Suprapubic skin (tissue), 4 donors: ENCODE data around the gene HELZ. TPM values are rescaled to one million over a fixed set of nuclear protein-coding genes. Genes with fewer than 3 reads are reported as not detected.
"Not testable (repeated sequence)": the region's sequence is repeated elsewhere in the genome, so short reads cannot be mapped to it uniquely, and the experiment has no call there.

Source experiments
- DNase-seq, 2 donors: peaks; one replicate each; pipeline ENCODE4 v3.0.0-alpha.2; 2019; ENCODE audit warnings: low spot score in 2 of 2
- H3K27ac ChIP-seq: fragments of 200-600 bp; sonication (generic); one replicate; pipeline ENCODE4 v1.5.1; 2019
- H3K27me3 ChIP-seq: fragments of 200-600 bp; sonication (generic); one replicate; pipeline ENCODE4 v1.5.1; 2019
- H3K36me3 ChIP-seq: fragments of 200-600 bp; sonication (generic); one replicate; pipeline ENCODE4 v1.5.1; 2019
- H3K4me1 ChIP-seq: fragments of 200-600 bp; sonication (generic); one replicate; pipeline ENCODE4 v1.5.1; 2019
- H3K4me3 ChIP-seq: fragments of 200-600 bp; sonication (generic); one replicate; pipeline ENCODE4 v1.5.1; 2019; ENCODE audit warnings: mild to moderate bottlenecking
- H3K9me3 ChIP-seq: fragments of 200-600 bp; sonication (generic); one replicate; pipeline ENCODE4 v1.5.1; 2019
- CTCF ChIP-seq, 2 donors: fragments of 200-600 bp in 1 of 2; fragments of 450-650 bp in 1 of 2; sonication (generic) in 1 of 2; IDR thresholded peaks; one replicate each; pipeline ENCODE4 v1.5.1; 2016 to 2019; ENCODE audit warnings: antibody characterized with exemption in 2 of 2, mild to moderate bottlenecking in 1 of 2, moderate library complexity in 1 of 2
- EP300 ChIP-seq: sonication (generic); formaldehyde crosslinking; IDR thresholded peaks from one replicate; pipeline ENCODE4 v1.6.1; 2017; ENCODE audit warnings: antibody characterized with exemption
- POLR2A ChIP-seq, 2 donors: fragments of 450-650 bp; IDR thresholded peaks; one replicate each; pipeline ENCODE4 v1.6.1; 2017; ENCODE audit warnings: antibody characterized with exemption in 2 of 2, mild to moderate bottlenecking in 2 of 2, moderate library complexity in 2 of 2
- POLR2AphosphoS5 ChIP-seq, 3 donors: sonication (generic); formaldehyde crosslinking; IDR thresholded peaks; one replicate each; pipeline ENCODE4 v1.6.1; 2017; ENCODE audit warnings: antibody characterized with exemption in 3 of 3
- WGBS: methylation state at CpG from one replicate; pipeline ENCODE4 v1.1.5; 2018; 5-methylcytosine and 5-hydroxymethylcytosine counted together
- total RNA-seq, 4 donors: library from RNA; depleted of rRNA; stranded (reverse); fragments of >200 nt; gene quantifications; one replicate each; pipeline ENCODE4 v1.1.0, GENCODE V29; 2016

The HELZ gene
- total RNA-seq, 4 donors from 2014 or later, result 30.9 to 88.5 (median 36.7) TPM

GRCh38 chr17:67095803-67096202 lies 149.2 kb downstream of the HELZ start:
- Histone ChIP-seq H3K4me3 (no peak overlapping the region), H3K27me3 (no peaks in the 10 kb centered on the region), H3K9me3 (no peaks in the 10 kb centered on the region), H3K27ac (no peak overlapping the region), H3K36me3 (no peaks in the 10 kb centered on the region), H3K4me1 (no peaks in the 10 kb centered on the region)
- WGBS, result 87% methylated on average over 1 of the region's 1 CpG
- no peak for TF ChIP-seq POLR2A (IDR thresholded peaks at IDR 0.05)
- no peak for TF ChIP-seq POLR2AphosphoS5 (IDR thresholded peaks at IDR 0.05)
- TF ChIP-seq CTCF (IDR thresholded peaks at IDR 0.05), result no peak
- TF ChIP-seq EP300, result no peak
- DNase-seq, result no peak

GRCh38 chr17:67095291-67095690 lies 149.7 kb downstream of the HELZ start:
- not testable (repeated sequence) for DNase-seq, H3K4me3 ChIP-seq, H3K27ac ChIP-seq, H3K36me3 ChIP-seq, H3K9me3 ChIP-seq, H3K4me1 ChIP-seq, H3K27me3 ChIP-seq
- 38% methylated on average over 1 of the region's 1 CpG for WGBS

- Histone ChIP-seq H3K36me3 (peaks cover 1% of the 10 kb centered on the region), H3K27me3 (no peaks in the 10 kb centered on the region), H3K4me1 (no peaks in the 10 kb centered on the region), H3K27ac (no peak overlapping the region), H3K4me3 (no peak overlapping the region), H3K9me3 (no peaks in the 10 kb centered on the region)
- 90% methylated on average over 2 of the region's 2 CpGs for WGBS
- no peak for TF ChIP-seq POLR2AphosphoS5 (IDR thresholded peaks at IDR 0.05)
- no peak for DNase-seq
Observed at GRCh38 chr17:67093348-67093747, 151.6 kb downstream of the HELZ start.

DNA sequence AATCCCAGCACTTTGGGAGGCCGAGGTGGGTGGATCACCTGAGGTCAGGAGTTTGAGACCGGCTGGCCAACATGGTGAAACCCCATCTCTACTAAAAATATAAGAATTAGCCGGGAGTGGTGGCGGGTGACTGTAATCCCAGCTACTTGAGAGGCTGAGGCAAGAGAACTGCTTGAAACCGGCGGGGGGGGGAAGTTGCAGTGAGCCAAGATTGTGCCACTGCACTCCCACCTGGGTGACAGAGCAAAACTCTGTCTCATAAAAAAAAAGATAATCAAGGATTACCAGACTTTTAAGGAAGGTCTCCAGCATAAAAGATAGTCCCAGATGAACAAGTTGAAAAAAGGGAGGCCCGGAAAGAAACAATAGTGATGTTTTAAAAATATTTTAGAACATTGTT lies 152.3 kb downstream of the HELZ start:
- not testable (repeated sequence) for H3K27ac ChIP-seq, H3K4me1 ChIP-seq, H3K27me3 ChIP-seq, H3K36me3 ChIP-seq, DNase-seq, H3K9me3 ChIP-seq, H3K4me3 ChIP-seq
- WGBS, result 96% methylated on average over 7 of the region's 7 CpGs

DNA sequence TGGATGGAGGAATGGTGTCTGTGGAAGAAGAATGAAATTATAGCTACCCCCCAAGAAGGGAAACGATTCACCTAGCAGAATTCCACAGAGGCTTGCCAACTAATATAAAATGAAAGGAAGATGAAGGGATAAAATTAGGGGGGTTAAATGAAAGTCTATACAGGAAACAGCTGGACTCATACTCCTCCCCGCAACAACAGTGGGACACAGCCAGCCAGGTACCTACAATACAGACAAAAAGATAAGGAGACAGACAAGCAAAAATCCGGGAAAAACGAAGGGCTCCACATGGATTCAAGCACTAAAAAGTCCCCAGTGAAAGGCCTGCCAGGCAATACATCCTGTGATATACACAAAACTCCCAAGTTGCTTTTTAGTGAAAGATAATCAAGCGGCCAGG lies 152.7 kb downstream of the HELZ start:
- H3K36me3 ChIP-seq, result peaks cover 3% of the 10 kb centered on the region
- no peak overlapping the region for H3K4me3 ChIP-seq
- no peaks in the 10 kb centered on the region for H3K9me3 ChIP-seq
- WGBS, result 90% methylated on average over 5 of the region's 5 CpGs
- no peaks in the 10 kb centered on the region for H3K4me1 ChIP-seq
- TF ChIP-seq POLR2AphosphoS5 (IDR thresholded peaks at IDR 0.05), result no peak
- TF ChIP-seq EP300, result no peak
- no peak for TF ChIP-seq CTCF (IDR thresholded peaks at IDR 0.05)
- no peak for TF ChIP-seq POLR2A (IDR thresholded peaks at IDR 0.05)
- no peak overlapping the region for H3K27ac ChIP-seq
- no peaks in the 10 kb centered on the region for H3K27me3 ChIP-seq
- DNase-seq, result no peak

GRCh38 chr17:67090341-67090740 lies 154.7 kb downstream of the HELZ start:
- TF ChIP-seq POLR2AphosphoS5 (IDR thresholded peaks at IDR 0.05) (no peak), CTCF (IDR thresholded peaks at IDR 0.05) (no peak), POLR2A (IDR thresholded peaks at IDR 0.05) (no peak), EP300 (no peak)
- no peak for DNase-seq
- no peaks in the 10 kb centered on the region for H3K27me3 ChIP-seq
- H3K27ac ChIP-seq, result no peak overlapping the region
- no peak overlapping the region for H3K4me3 ChIP-seq
- no peaks in the 10 kb centered on the region for H3K4me1 ChIP-seq
- peaks cover 17% of the 10 kb centered on the region for H3K36me3 ChIP-seq
- H3K9me3 ChIP-seq, result no peaks in the 10 kb centered on the region

GRCh38 chr17:67088639-67089038 lies 156.4 kb downstream of the HELZ start:
- Histone ChIP-seq H3K9me3 (no peaks in the 10 kb centered on the region), H3K27me3 (no peaks in the 10 kb centered on the region), H3K27ac (no peak overlapping the region), H3K4me1 (no peaks in the 10 kb centered on the region), H3K4me3 (no peak overlapping the region), H3K36me3 (peaks cover 22% of the 10 kb centered on the region)
- no peak for DNase-seq
- TF ChIP-seq CTCF (IDR thresholded peaks at IDR 0.05) (no peak), POLR2A (IDR thresholded peaks at IDR 0.05) (no peak)
- WGBS, result 95% methylated on average over 3 of the region's 3 CpGs
